Measurements from ENCODE around the gene WWP2. TPM values are rescaled to one million over a fixed set of nuclear protein-coding genes. Genes with fewer than 3 reads are reported as not detected.

Gene WWP2
- total RNA-seq, 2 experiments from 2014 or later: 41.9 to 43.0 TPM

- Histone ChIP-seq H3K36me3 (ENCODE audit: insufficient read depth, low read length) (peaks cover 50% of the 10 kb centered on the region), H3K4me3 (ENCODE audit: low read length) (no peak overlapping the region), H3K4me1 (ENCODE audit: insufficient read depth, low read length) (no peaks in the 10 kb centered on the region), H3K27ac (ENCODE audit: low read depth in 1 of 2, low read length in 2 of 2) (no peak overlapping the region), H3K27me3 (ENCODE audit: control insufficient read depth in 1 of 2, insufficient read depth in 2 of 2, low read length in 2 of 2) (no peaks in the 10 kb centered on the region), H3K9me3 (ENCODE audit: control insufficient read depth in 1 of 2, insufficient read depth in 1 of 2, low read length in 2 of 2) (no peaks in the 10 kb centered on the region)
- CTCF ChIA-PET: no interaction called here
- POLR2A ChIA-PET: no interaction called here
- intact Hi-C loops (cut with DNase I, micrococcal nuclease): no loop called here
- H3K27ac Mint-ChIP-seq: no peak overlapping the region
- peaks cover 58% of the 10 kb centered on the region for H3K36me3 Mint-ChIP-seq (ENCODE audit: low read depth)
- H3K9me3 Mint-ChIP-seq: no peaks in the 10 kb centered on the region
- H3K4me3 Mint-ChIP-seq: no peak overlapping the region
- H3K27me3 Mint-ChIP-seq: no peaks in the 10 kb centered on the region
- H3K4me1 Mint-ChIP-seq (ENCODE audit: low read depth): peaks cover under 1% of the 10 kb centered on the region
- ATAC-seq (ENCODE audit: poor library complexity): no peak
- no peak for TF ChIP-seq CTCF (IDR thresholded peaks at IDR 0.05)
- DNase-seq: no peak
Measured at GRCh38 chr16:69838489-69838888, 76.4 kb downstream of the WWP2 start.

- Mint-ChIP-seq H3K27me3 (no peaks in the 10 kb centered on the region), H3K36me3 (ENCODE audit: low read depth) (peaks cover 61% of the 10 kb centered on the region)
- POLR2A ChIA-PET: no interaction called here
Measured at GRCh38 chr16:69839240-69839688, 77.1 kb downstream of the WWP2 start.

GRCh38 chr16:69839798-69840409 is 77.8 kb downstream of the WWP2 start:
- Histone ChIP-seq H3K27ac (ENCODE audit: low read depth in 1 of 2, low read length in 2 of 2) (no peak overlapping the region), H3K36me3 (ENCODE audit: insufficient read depth, low read length) (peaks cover 61% of the 10 kb centered on the region), H3K4me3 (ENCODE audit: low read length) (no peak overlapping the region), H3K27me3 (ENCODE audit: control insufficient read depth in 1 of 2, insufficient read depth in 2 of 2, low read length in 2 of 2) (no peaks in the 10 kb centered on the region), H3K4me1 (ENCODE audit: insufficient read depth, low read length) (no peaks in the 10 kb centered on the region), H3K9me3 (ENCODE audit: control insufficient read depth in 1 of 2, insufficient read depth in 1 of 2, low read length in 2 of 2) (no peaks in the 10 kb centered on the region)
- CTCF ChIA-PET: no interaction called here
- no peak for TF ChIP-seq CTCF (IDR thresholded peaks at IDR 0.05)
- H3K4me1 Mint-ChIP-seq (ENCODE audit: low read depth): no peaks in the 10 kb centered on the region
- POLR2A ChIA-PET: no interaction called here
- no peaks in the 10 kb centered on the region for H3K27me3 Mint-ChIP-seq
- no peaks in the 10 kb centered on the region for H3K9me3 Mint-ChIP-seq
- intact Hi-C loops (cut with DNase I, micrococcal nuclease): no loop called here
- DNase-seq: no peak
- no peak overlapping the region for H3K27ac Mint-ChIP-seq
- no peak overlapping the region for H3K4me3 Mint-ChIP-seq
- H3K36me3 Mint-ChIP-seq (ENCODE audit: low read depth): peaks cover 66% of the 10 kb centered on the region
- ATAC-seq (ENCODE audit: poor library complexity): no peak

More at GRCh38 chr16:69839240-69839688, 77.1 kb downstream of the WWP2 start:
- H3K27ac ChIP-seq (ENCODE audit: low read depth in 1 of 2, low read length in 2 of 2): no peak overlapping the region
- Mint-ChIP-seq H3K4me3 (no peak overlapping the region), H3K9me3 (no peaks in the 10 kb centered on the region), H3K27ac (no peak overlapping the region), H3K4me1 (ENCODE audit: low read depth) (no peaks in the 10 kb centered on the region)
- H3K27me3 ChIP-seq (ENCODE audit: control insufficient read depth in 1 of 2, insufficient read depth in 2 of 2, low read length in 2 of 2): no peaks in the 10 kb centered on the region
- peaks cover 58% of the 10 kb centered on the region for H3K36me3 ChIP-seq (ENCODE audit: insufficient read depth, low read length)
- intact Hi-C loops (cut with DNase I, micrococcal nuclease): no loop called here
- ATAC-seq (ENCODE audit: poor library complexity): no peak
- CTCF ChIA-PET: no interaction called here
- H3K9me3 ChIP-seq (ENCODE audit: control insufficient read depth in 1 of 2, insufficient read depth in 1 of 2, low read length in 2 of 2): no peaks in the 10 kb centered on the region
- no peak overlapping the region for H3K4me3 ChIP-seq (ENCODE audit: low read length)
- no peak for DNase-seq
- no peaks in the 10 kb centered on the region for H3K4me1 ChIP-seq (ENCODE audit: insufficient read depth, low read length)
- TF ChIP-seq CTCF (IDR thresholded peaks at IDR 0.05): no peak
